GM12892 (cell line): ENCODE results near the gene SPRTN.

Experiments
- POLR2A ChIP-seq: IDR thresholded peaks from 2 replicates; pipeline ENCODE4 v1.6.1; 2011; ENCODE audit warnings: low read depth, low read length, control low read depth
- POLR2AphosphoS5 ChIP-seq: IDR thresholded peaks from 2 replicates; pipeline ENCODE4 v1.6.1; 2011; ENCODE audit warnings: low read depth, low read length, control low read depth
- TAF1 ChIP-seq: IDR thresholded peaks from 2 replicates; pipeline ENCODE4 v1.6.1; 2011; ENCODE audit warnings: low read depth, mild to moderate bottlenecking, control low read depth, low read length, borderline replicate concordance

DNA sequence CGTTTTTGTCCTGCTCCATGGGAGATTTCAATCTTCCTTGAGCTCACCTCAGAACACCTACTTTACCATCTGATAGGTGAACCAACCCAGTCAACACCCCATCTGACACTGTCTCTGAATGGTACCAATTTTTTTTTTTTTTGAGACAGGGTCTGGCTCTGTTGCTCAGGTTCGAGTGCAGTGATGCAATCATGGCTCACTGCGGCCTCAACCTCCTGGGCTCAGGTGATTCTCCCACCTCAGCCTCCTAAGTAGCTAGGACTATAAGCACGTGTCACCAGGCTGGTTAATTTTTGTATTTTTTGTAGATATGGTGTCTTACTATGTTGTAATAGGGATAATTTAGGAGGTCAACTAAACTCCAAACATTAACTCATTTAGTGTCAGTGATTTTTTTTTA lies 36.3 kb downstream of the SPRTN start:
- no peak for TF ChIP-seq TAF1
- no peak for TF ChIP-seq POLR2A
- TF ChIP-seq POLR2AphosphoS5, result no peak
